VCaP (cell line): ENCODE results near the gene F2R.

ENCODE experiments used
- H3K27ac ChIP-seq: fragments of 450-650 bp; 2 replicates; pipeline ENCODE4 v1.5.1; 2017
- CTCF ChIP-seq: fragments of 450-650 bp; conservative IDR thresholded peaks from 2 replicates; pipeline ENCODE4 v1.5.1; 2017; ENCODE audit warnings: mild to moderate bottlenecking, moderate library complexity

Gene F2R

GRCh38 chr5:76715736-76716455 is at the start of gene F2R:
Gene F2R (plus strand): TSS chr5:76716126. CDS start chr5:76716308, 182 bp downstream.
- peak within 1 kb of the TSS; percentile 66; the same call in 1 of the 2 replicates for H3K27ac ChIP-seq
- peak; percentile 71 for TF ChIP-seq CTCF

- no peak for TF ChIP-seq CTCF
- no peak overlapping the region for H3K27ac ChIP-seq
Observed at GRCh38 chr5:76667495-76667894, 48.4 kb upstream of the F2R start.

GRCh38 chr5:76669245-76669644 is 46.7 kb upstream of the F2R start:
- no peak overlapping the region for H3K27ac ChIP-seq
- no peak for TF ChIP-seq CTCF

- H3K27ac ChIP-seq = no peak overlapping the region
- no peak for TF ChIP-seq CTCF
Observed at GRCh38 chr5:76670508-76670907, 45.4 kb upstream of the F2R start.

- no peak for TF ChIP-seq CTCF
- no peak overlapping the region for H3K27ac ChIP-seq
Observed at GRCh38 chr5:76672242-76672641, 43.7 kb upstream of the F2R start.

- H3K27ac ChIP-seq = no peak overlapping the region
- no peak for TF ChIP-seq CTCF
Observed at GRCh38 chr5:76673125-76673524, 42.8 kb upstream of the F2R start.

GRCh38 chr5:76674330-76675066 is 41.4 kb upstream of the F2R start:
- H3K27ac ChIP-seq = no peak overlapping the region
- no peak for TF ChIP-seq CTCF
